Gastroesophageal sphincter (tissue), 4 donors: ENCODE measurements around the gene GIMAP6. TPM values are rescaled to one million over a fixed set of nuclear protein-coding genes. Genes with fewer than 3 reads are reported as not detected.

Experiments used
- ATAC-seq: fragments of 150-250 bp; one replicate; pipeline ENCODE4 v1.9.1; 2016; ENCODE audit warnings: mild to moderate bottlenecking, moderate library complexity
- H3K27ac ChIP-seq, 4 donors: fragments of 200-600 bp; sonication (generic) in 3 of 4; 1 replicate in 3 of 4; 2 replicates in 1 of 4; pipeline ENCODE4 v1.5.1; 2016 to 2019
- H3K27me3 ChIP-seq: fragments of 200-600 bp; sonication (generic); one replicate; pipeline ENCODE4 v1.5.1; 2019
- H3K36me3 ChIP-seq, 2 donors: fragments of 200-600 bp; sonication (generic); one replicate each; pipeline ENCODE4 v1.5.1; 2019; ENCODE audit warnings: control low read depth in 1 of 2
- H3K4me1 ChIP-seq, 3 donors: fragments of 200-600 bp; sonication (generic); 1 replicate in 2 of 3; 2 replicates in 1 of 3; pipeline ENCODE4 v1.5.1; 2016 to 2019; ENCODE audit warnings: control low read depth in 2 of 3
- H3K4me3 ChIP-seq, 2 donors: fragments of 200-600 bp; sonication (generic); one replicate each; pipeline ENCODE4 v1.5.1; 2019; ENCODE audit warnings: mild to moderate bottlenecking in 1 of 2, moderate library complexity in 1 of 2
- H3K9me3 ChIP-seq, 3 donors: fragments of 200-600 bp; sonication (generic); one replicate each; pipeline ENCODE4 v1.5.1; 2017 to 2019; ENCODE audit warnings: control low read depth in 2 of 3
- EP300 ChIP-seq: sonication (generic); formaldehyde crosslinking; IDR thresholded peaks from one replicate; pipeline ENCODE4 v1.6.1; 2017; ENCODE audit warnings: antibody characterized with exemption, mild to moderate bottlenecking
- POLR2A ChIP-seq, 2 donors: fragments of 450-650 bp; IDR thresholded peaks; one replicate each; pipeline ENCODE4 v1.6.1; 2017; ENCODE audit warnings: antibody characterized with exemption in 2 of 2, mild to moderate bottlenecking in 2 of 2, moderate library complexity in 1 of 2
- POLR2AphosphoS5 ChIP-seq: sonication (generic); formaldehyde crosslinking; IDR thresholded peaks from one replicate; pipeline ENCODE4 v1.6.1; 2017; ENCODE audit warnings: antibody characterized with exemption
- WGBS, 2 donors: methylation state at CpG; one replicate each; pipeline ENCODE4 v1.1.5; 2018; ENCODE audit warnings: low coverage in 1 of 2; 5-methylcytosine and 5-hydroxymethylcytosine counted together
- total RNA-seq, 4 donors: library from RNA; depleted of rRNA; stranded (reverse); fragments of >200 nt; gene quantifications; one replicate each; pipeline ENCODE4 v1.1.0, GENCODE V29; 2016
- TF ChIP-seq, protein P1 (sequence below), 4 experiments: fragments of 200-600 bp in 2 of 4; fragments of 450-650 bp in 2 of 4; sonication (generic) in 1 of 4; IDR thresholded peaks; one replicate each; pipeline ENCODE4 v1.5.1; 2017 to 2019; ENCODE audit warnings: antibody characterized with exemption in 4 of 4, mild to moderate bottlenecking in 2 of 4, moderate library complexity in 2 of 4

GIMAP6 gene
- total RNA-seq, 4 donors from 2014 or later, result 15.7 to 45.4 (median 34.4) TPM

DNA sequence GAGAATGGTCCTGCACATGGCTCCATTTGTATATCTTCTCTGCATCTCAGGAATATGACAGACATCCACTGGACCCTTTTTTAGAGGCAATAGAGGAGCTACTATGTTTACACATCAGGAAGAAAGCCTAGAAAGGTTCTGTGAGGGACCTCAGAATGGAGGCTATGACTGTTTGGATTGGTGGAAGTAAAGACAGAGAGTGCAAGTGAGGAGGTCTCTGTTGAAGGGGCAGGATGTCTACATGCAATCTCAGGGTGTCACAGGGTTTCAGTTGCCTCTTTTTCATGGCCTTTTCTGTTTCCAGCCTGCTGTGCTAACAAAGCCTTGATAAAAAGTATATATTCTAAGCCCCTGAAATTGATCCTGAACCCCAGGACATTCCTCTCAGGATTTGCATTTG lies 9.7 kb upstream of the GIMAP6 start:
- no peaks in the 10 kb centered on the region for H3K36me3 ChIP-seq
- H3K4me3 ChIP-seq, result no peak overlapping the region
- ATAC-seq, result no peak
- H3K4me1 ChIP-seq, result no peaks in the 10 kb centered on the region
- TF ChIP-seq, protein P1, sequence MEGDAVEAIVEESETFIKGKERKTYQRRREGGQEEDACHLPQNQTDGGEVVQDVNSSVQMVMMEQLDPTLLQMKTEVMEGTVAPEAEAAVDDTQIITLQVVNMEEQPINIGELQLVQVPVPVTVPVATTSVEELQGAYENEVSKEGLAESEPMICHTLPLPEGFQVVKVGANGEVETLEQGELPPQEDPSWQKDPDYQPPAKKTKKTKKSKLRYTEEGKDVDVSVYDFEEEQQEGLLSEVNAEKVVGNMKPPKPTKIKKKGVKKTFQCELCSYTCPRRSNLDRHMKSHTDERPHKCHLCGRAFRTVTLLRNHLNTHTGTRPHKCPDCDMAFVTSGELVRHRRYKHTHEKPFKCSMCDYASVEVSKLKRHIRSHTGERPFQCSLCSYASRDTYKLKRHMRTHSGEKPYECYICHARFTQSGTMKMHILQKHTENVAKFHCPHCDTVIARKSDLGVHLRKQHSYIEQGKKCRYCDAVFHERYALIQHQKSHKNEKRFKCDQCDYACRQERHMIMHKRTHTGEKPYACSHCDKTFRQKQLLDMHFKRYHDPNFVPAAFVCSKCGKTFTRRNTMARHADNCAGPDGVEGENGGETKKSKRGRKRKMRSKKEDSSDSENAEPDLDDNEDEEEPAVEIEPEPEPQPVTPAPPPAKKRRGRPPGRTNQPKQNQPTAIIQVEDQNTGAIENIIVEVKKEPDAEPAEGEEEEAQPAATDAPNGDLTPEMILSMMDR (IDR thresholded peaks at IDR 0.05), result no peak
- TF ChIP-seq POLR2AphosphoS5, result no peak
- TF ChIP-seq POLR2A (IDR thresholded peaks at IDR 0.05), result no peak
- TF ChIP-seq EP300, result no peak
- H3K27me3 ChIP-seq, result no peaks in the 10 kb centered on the region
- H3K27ac ChIP-seq, result no peak overlapping the region
- peaks cover 0 to 17% (median 0%) of the 10 kb centered on the region in 3 donors for H3K9me3 ChIP-seq

DNA sequence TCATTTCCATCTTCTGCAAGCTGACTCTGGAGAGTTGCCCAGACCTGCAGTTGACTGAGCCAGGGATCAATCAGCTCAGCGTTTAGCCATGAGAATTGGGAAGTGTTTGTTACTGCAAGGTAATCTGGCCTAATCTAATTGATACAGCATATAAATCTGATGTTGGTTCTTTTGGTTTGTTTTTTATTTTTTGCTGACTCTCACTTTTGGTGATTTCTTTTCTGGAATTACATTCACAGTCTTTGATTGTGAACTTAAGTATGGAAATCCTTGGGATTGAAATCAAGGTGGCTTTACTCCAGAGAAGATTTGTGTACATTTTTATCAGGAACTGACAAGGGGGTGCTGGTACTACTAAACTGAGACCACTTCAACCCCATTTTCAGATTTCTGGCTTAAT lies 1.7 kb upstream of the GIMAP6 start:
- Histone ChIP-seq H3K4me1 (no peaks in the 10 kb centered on the region), H3K27me3 (no peaks in the 10 kb centered on the region), H3K4me3 (no peak overlapping the region), H3K36me3 (no peaks in the 10 kb centered on the region), H3K27ac (no peak overlapping the region), H3K9me3 (peaks cover 0 to 14% (median 0%) of the 10 kb centered on the region in 3 donors)
- WGBS, 2 donors, result 50 to 56% methylated on average over 1 of the region's 1 CpG
- ATAC-seq, result no peak
- no peak for TF ChIP-seq EP300
- no peak for TF ChIP-seq POLR2A (IDR thresholded peaks at IDR 0.05)
- TF ChIP-seq, protein P1 (IDR thresholded peaks at IDR 0.05), result no peak

DNA sequence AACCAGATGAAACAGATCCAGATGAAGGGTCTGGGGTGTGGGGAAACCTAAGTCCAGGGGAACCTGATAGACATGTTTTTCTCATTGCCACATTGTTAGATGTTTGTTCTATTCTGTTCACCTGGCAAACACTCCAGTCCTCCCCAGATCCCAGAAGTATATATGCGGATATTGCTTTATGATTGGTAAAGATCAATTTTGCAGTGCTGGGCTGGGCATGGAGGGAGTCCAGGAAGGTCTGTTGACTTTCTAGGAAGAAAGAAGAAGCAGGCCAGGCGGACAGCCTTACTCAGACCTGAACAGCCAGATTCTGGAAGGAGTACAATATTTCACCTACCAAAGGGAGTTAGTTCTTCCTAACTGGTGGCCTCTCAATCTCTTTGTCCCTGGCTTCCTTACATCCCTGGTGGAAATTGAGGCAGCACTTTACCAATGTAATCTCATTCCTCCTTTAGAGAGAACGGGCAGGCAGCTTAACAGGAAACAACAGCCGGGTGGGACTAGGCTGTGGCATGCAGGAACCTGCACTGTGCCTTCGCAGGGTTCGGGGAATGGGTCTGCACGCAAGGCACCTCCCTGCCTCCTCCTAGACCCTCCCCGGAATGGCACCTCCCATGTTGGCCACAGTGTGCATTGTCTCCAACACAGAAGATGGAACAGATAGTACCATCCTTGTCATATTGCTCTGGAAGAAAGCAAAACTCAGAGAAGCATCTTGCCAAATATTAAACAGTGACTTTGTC lies 930 bp downstream of the GIMAP6 start:
- TF ChIP-seq POLR2A (IDR thresholded peaks at IDR 0.05) (peak in 1 of 2 donors; percentile 17), POLR2AphosphoS5 (no peak)
- Histone ChIP-seq H3K27ac (peak overlapping the region in 3 of 4 donors; percentile 64 to 72 (median 68)), H3K36me3 (peaks cover 0 to 12% of the 10 kb centered on the region in 2 donors), H3K9me3 (no peaks in the 10 kb centered on the region), H3K4me1 (no peaks in the 10 kb centered on the region), H3K4me3 (peak overlapping the region; percentile 18 to 40), H3K27me3 (no peaks in the 10 kb centered on the region)
- WGBS, 2 donors, result 49 to 55% methylated on average over 2 to 7 of the region's 8 CpGs
- ATAC-seq, result peak; percentile 62

DNA sequence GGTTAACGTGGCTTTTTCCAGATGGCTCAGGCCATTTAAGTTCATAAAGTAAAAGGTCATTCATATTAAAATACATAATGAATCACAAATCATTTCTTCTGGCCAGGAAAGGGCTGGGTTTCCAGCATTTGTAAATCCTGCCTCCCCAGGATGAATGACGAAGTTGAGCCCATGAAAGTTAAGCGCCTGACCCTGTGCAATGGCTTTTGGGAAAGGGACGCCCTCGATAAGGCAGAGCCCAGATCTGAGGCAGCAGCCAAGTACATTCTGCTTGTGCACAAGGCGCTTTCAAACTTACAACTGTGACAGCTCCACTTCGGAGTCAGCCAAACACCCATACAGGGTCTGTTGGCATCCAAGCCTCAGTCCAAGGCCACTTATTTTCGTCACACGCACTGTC lies 2.8 kb downstream of the GIMAP6 start:
- Histone ChIP-seq H3K27me3 (no peaks in the 10 kb centered on the region), H3K9me3 (no peaks in the 10 kb centered on the region), H3K36me3 (peaks cover 0 to 12% of the 10 kb centered on the region in 2 donors), H3K4me3 (no peak overlapping the region), H3K4me1 (no peaks in the 10 kb centered on the region), H3K27ac (peak overlapping the region in 3 of 4 donors; percentile 51 to 68 (median 64))
- WGBS, 2 donors, result 54% methylated on average over 8 of the region's 9 CpGs; no CpG with 5 or more reads in 1 of the 2 donors
- no peak for TF ChIP-seq EP300
- TF ChIP-seq POLR2AphosphoS5, result peak; percentile 34
- peak; percentile 67 for ATAC-seq

DNA sequence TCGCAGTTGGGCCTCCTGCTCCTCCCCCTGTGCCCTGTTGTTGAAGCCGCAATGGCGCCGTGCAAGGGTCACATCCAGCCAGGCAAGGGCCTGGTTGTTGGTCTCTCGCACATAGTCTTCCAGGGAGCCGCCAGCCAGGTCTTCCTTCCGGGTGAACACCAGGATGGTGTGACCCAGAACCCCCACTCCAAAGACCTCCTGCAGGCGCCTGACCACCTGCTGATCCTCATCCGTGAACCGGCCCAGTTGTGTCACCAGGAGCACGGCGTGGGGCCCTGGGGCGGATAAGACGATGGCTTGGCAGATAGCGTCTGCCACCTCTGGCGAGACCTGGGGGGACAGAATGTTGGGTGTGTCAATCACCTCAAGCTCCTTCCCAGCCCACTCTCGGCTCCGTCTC lies 4.2 kb downstream of the GIMAP6 start:
- 95 to 100% methylated on average over 1 to 3 of the region's 18 CpGs for WGBS, 2 donors
- Histone ChIP-seq H3K36me3 (peaks cover 0 to 12% of the 10 kb centered on the region in 2 donors), H3K27me3 (no peaks in the 10 kb centered on the region), H3K4me1 (no peaks in the 10 kb centered on the region), H3K27ac (peak overlapping the region in 2 of 4 donors; percentile 58 to 64), H3K9me3 (no peaks in the 10 kb centered on the region), H3K4me3 (no peak overlapping the region)
- TF ChIP-seq, protein P1 (IDR thresholded peaks at IDR 0.05), result no peak
- no peak for TF ChIP-seq EP300
- TF ChIP-seq POLR2A (IDR thresholded peaks at IDR 0.05), result no peak
- no peak for TF ChIP-seq POLR2AphosphoS5
- ATAC-seq, result no peak

DNA sequence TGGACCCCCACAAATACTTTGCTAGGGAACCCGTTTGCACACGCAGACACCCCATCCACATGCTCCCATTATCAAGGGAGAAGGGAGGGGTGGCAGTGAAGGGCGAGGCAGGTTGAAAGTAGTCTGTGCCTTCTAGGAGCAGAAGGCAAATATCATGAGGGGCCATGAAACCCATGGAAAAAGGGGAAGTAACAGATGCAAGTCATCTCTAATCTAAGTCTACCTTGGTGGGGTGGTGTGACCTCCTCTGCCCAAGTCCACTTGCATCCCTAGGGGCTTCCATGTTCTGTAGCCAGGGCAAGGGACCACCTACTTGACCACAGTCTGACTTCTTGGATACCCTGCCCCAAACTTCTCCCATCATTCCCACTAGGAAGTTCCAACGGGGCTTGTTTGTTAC lies 5.5 kb downstream of the GIMAP6 start:
- Histone ChIP-seq H3K4me1 (no peaks in the 10 kb centered on the region), H3K27me3 (no peaks in the 10 kb centered on the region), H3K27ac (no peak overlapping the region), H3K9me3 (no peaks in the 10 kb centered on the region), H3K4me3 (no peak overlapping the region), H3K36me3 (peaks cover 0 to 12% of the 10 kb centered on the region in 2 donors)
- ATAC-seq, result no peak
- WGBS, 2 donors, result 93% methylated on average over 4 of the region's 4 CpGs; no CpG with 5 or more reads in 1 of the 2 donors
- TF ChIP-seq EP300 (no peak), POLR2AphosphoS5 (no peak), POLR2A (IDR thresholded peaks at IDR 0.05) (no peak)
- TF ChIP-seq, protein P1 (IDR thresholded peaks at IDR 0.05), result no peak
